ENCODE results near the gene GLI3. TPM values are rescaled to one million over a fixed set of nuclear protein-coding genes. Genes with fewer than 3 reads are reported as not detected.

Gene GLI3
- total and polyA plus RNA-seq, 2 donors (not counting 1 experiment from before 2014, with no cell fraction given) = 6.4 to 6.5 TPM

DNA sequence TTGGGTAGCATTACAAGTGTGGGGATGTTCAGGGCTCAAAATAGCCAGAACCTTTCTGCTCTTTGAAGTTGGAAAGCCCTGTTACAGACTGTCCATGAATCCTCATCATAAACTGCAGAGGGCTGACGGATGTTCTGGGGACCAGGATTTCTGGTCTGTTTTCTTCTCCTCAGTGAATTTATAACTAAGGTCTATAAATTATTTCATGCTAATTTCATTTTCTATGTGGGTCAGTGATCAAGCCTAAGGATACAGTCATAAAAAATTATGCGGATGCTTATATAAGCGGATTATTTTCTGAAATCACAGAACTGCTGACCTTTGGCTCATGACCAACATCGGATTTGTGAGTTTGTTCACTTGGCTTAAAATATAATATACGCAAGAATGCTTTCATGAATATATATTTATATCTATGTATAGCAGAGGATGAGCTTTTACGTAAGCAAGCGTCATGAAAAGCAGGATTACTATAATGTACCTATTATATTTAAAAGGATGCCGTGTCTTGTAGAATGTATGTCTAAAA is 263.7 kb downstream of the GLI3 start:
- no peak for TF ChIP-seq EZH2 (IDR thresholded peaks at IDR 0.05; ENCODE audit: low read length, missing control alignments)
- TF ChIP-seq, protein P1, sequence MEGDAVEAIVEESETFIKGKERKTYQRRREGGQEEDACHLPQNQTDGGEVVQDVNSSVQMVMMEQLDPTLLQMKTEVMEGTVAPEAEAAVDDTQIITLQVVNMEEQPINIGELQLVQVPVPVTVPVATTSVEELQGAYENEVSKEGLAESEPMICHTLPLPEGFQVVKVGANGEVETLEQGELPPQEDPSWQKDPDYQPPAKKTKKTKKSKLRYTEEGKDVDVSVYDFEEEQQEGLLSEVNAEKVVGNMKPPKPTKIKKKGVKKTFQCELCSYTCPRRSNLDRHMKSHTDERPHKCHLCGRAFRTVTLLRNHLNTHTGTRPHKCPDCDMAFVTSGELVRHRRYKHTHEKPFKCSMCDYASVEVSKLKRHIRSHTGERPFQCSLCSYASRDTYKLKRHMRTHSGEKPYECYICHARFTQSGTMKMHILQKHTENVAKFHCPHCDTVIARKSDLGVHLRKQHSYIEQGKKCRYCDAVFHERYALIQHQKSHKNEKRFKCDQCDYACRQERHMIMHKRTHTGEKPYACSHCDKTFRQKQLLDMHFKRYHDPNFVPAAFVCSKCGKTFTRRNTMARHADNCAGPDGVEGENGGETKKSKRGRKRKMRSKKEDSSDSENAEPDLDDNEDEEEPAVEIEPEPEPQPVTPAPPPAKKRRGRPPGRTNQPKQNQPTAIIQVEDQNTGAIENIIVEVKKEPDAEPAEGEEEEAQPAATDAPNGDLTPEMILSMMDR (conservative IDR thresholded peaks at IDR 0.05 in 1 of 2, IDR thresholded peaks at IDR 0.05 in 1 of 2; ENCODE audit: low read depth in 1 of 2, low read length in 2 of 2) = no peak
- Histone ChIP-seq H3K4me1 (ENCODE audit: control insufficient read depth, extremely low read depth, insufficient read depth, low read length) (peaks cover 3% of the 10 kb centered on the region), H3K4me3 (replicated peaks in 1 of 4; ENCODE audit: control extremely low read depth in 1 of 4, insufficient read depth in 1 of 4, low read depth in 3 of 4, low read length in 4 of 4) (no peak overlapping the region), H2AFZ (ENCODE audit: low read length) (no peak overlapping the region), H3K27ac (ENCODE audit: insufficient read depth, low read length) (no peak overlapping the region), H3K36me3 (ENCODE audit: control insufficient read depth, insufficient read depth, low read length) (no peaks in the 10 kb centered on the region), H3K9ac (ENCODE audit: insufficient read depth, low read length) (no peak overlapping the region), H3K4me2 (ENCODE audit: extremely low read depth, insufficient read depth, low read length) (no peak overlapping the region), H3K79me2 (ENCODE audit: control insufficient read depth, insufficient read depth, low read length) (no peaks in the 10 kb centered on the region), H3K27me3 (ENCODE audit: control insufficient read depth, insufficient read depth, low read length) (no peaks in the 10 kb centered on the region), H4K20me1 (ENCODE audit: control insufficient read depth, extremely low read depth, insufficient read depth, low read length) (no peaks in the 10 kb centered on the region), H3K9me3 (ENCODE audit: control insufficient read depth, insufficient read depth, low read depth, low read length) (no peaks in the 10 kb centered on the region)
- DNase-seq (ENCODE audit: low read depth in 2 of 2) = no peak

DNA sequence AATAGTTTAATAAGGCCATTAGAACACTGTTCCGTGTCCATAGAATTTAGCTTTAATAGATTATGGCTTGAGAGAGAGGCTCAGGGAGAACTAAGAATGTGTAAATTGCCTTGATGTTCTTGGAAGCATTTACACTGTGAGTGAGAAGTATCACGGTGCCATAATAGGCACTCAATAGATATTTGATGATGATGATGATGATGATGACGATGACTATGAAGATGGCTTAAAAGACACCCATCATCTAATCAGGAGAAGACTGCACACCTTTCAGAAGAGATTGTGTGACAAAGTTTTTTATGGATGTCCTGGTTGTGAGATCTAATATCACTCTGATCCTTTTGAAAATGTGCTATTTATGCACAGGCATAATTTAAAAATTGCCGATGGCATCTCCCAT is 264.2 kb downstream of the GLI3 start:
- TF ChIP-seq, protein P1 (conservative IDR thresholded peaks at IDR 0.05 in 1 of 2, IDR thresholded peaks at IDR 0.05 in 1 of 2; ENCODE audit: low read depth in 1 of 2, low read length in 2 of 2) = no peak
- no peak for TF ChIP-seq EZH2 (IDR thresholded peaks at IDR 0.05; ENCODE audit: low read length, missing control alignments)
- Histone ChIP-seq H4K20me1 (ENCODE audit: control insufficient read depth, extremely low read depth, insufficient read depth, low read length) (no peaks in the 10 kb centered on the region), H3K36me3 (ENCODE audit: control insufficient read depth, insufficient read depth, low read length) (no peaks in the 10 kb centered on the region), H3K9me3 (ENCODE audit: control insufficient read depth, insufficient read depth, low read depth, low read length) (no peaks in the 10 kb centered on the region), H3K4me2 (ENCODE audit: extremely low read depth, insufficient read depth, low read length) (no peak overlapping the region), H3K4me3 (replicated peaks in 1 of 4; ENCODE audit: control extremely low read depth in 1 of 4, insufficient read depth in 1 of 4, low read depth in 3 of 4, low read length in 4 of 4) (no peak overlapping the region), H3K4me1 (ENCODE audit: control insufficient read depth, extremely low read depth, insufficient read depth, low read length) (peaks cover 3% of the 10 kb centered on the region), H3K79me2 (ENCODE audit: control insufficient read depth, insufficient read depth, low read length) (no peaks in the 10 kb centered on the region), H3K27ac (ENCODE audit: insufficient read depth, low read length) (no peak overlapping the region), H3K9ac (ENCODE audit: insufficient read depth, low read length) (no peak overlapping the region), H3K27me3 (ENCODE audit: control insufficient read depth, insufficient read depth, low read length) (no peaks in the 10 kb centered on the region), H2AFZ (ENCODE audit: low read length) (no peak overlapping the region)
- no peak for DNase-seq (ENCODE audit: low read depth in 2 of 2)

DNA sequence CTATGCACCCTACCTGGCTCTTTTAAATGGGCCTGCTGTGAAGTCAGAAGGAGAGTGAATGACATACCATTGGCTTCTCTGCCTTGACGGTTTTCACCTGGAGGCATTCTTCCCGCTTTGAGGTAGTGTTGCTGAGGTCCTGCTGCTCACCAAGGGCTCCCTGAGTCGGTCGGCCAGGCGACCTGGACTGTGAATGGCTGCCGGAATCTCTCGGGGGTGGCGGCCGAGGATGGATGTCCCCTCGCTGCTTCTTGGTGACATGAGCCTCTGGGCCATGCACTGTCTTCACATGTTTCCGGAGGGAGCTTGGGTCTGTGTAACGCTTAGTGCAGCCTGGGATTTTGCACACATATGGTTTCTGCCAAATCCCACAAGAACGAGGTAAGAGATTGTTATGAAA is 264.7 kb downstream of the GLI3 start:
- no peaks in the 10 kb centered on the region for H4K20me1 ChIP-seq (ENCODE audit: control insufficient read depth, extremely low read depth, insufficient read depth, low read length)
- DNase-seq (ENCODE audit: low read depth in 2 of 2) = no peak
- H3K4me1 ChIP-seq (ENCODE audit: control insufficient read depth, extremely low read depth, insufficient read depth, low read length) = peaks cover under 1% of the 10 kb centered on the region
- no peak overlapping the region for H3K4me3 ChIP-seq (replicated peaks in 1 of 4; ENCODE audit: control extremely low read depth in 1 of 4, insufficient read depth in 1 of 4, low read depth in 3 of 4, low read length in 4 of 4)
- H3K4me2 ChIP-seq (ENCODE audit: extremely low read depth, insufficient read depth, low read length) = no peak overlapping the region
- H3K79me2 ChIP-seq (ENCODE audit: control insufficient read depth, insufficient read depth, low read length) = no peaks in the 10 kb centered on the region
- no peak overlapping the region for H3K9ac ChIP-seq (ENCODE audit: insufficient read depth, low read length)
- no peaks in the 10 kb centered on the region for H3K27me3 ChIP-seq (ENCODE audit: control insufficient read depth, insufficient read depth, low read length)
- TF ChIP-seq, protein P1 (conservative IDR thresholded peaks at IDR 0.05 in 1 of 2, IDR thresholded peaks at IDR 0.05 in 1 of 2; ENCODE audit: low read depth in 1 of 2, low read length in 2 of 2) = no peak
- no peak for TF ChIP-seq EZH2 (IDR thresholded peaks at IDR 0.05; ENCODE audit: low read length, missing control alignments)
- no peak overlapping the region for H3K27ac ChIP-seq (ENCODE audit: insufficient read depth, low read length)
- no peak overlapping the region for H2AFZ ChIP-seq (ENCODE audit: low read length)
- H3K9me3 ChIP-seq (ENCODE audit: control insufficient read depth, insufficient read depth, low read depth, low read length) = no peaks in the 10 kb centered on the region
- H3K36me3 ChIP-seq (ENCODE audit: control insufficient read depth, insufficient read depth, low read length) = no peaks in the 10 kb centered on the region

Measured in fibroblast of lung (primary cell).